Prostate gland (tissue), 2 donors: ENCODE measurements around the gene TRPM3.

Experiments used
- CTCF ChIP-seq, 4 experiments: fragments of 200-600 bp in 2 of 4; fragments of 450-650 bp in 2 of 4; sonication (generic) in 2 of 4; IDR thresholded peaks; 1 replicate in 3 of 4; 2 replicates in 1 of 4; pipeline ENCODE4 v1.5.1; 2016 to 2019; ENCODE audit warnings: antibody characterized with exemption in 4 of 4, mild to moderate bottlenecking in 2 of 4, moderate library complexity in 2 of 4
- POLR2AphosphoS5 ChIP-seq: sonication (generic); formaldehyde crosslinking; IDR thresholded peaks from one replicate; pipeline ENCODE4 v1.6.1; 2017; ENCODE audit warnings: antibody characterized with exemption

DNA sequence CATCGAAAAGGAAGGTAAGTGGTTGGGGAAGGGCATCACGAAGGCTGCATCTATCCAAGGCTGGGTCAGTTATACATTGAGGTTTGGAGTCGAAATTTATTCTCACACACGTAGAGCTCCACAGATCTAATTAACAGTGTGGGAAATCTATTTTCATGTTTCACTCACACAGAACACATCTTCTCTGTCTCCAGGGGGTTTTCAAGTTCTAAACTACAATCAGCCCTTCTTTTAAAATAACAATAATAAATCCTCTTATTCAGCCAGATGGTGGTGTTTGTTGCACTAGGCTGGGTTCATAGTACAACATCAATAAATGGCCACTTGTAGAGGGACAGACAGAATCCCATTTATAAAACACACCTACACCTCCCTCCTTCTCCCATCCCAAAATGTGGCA, 532.4 kb downstream of the TRPM3 start:
- TF ChIP-seq CTCF (IDR thresholded peaks at IDR 0.05) (no peak), POLR2AphosphoS5 (no peak)
